OCI-LY3 (cell line): ENCODE measurements around the gene ACAA1.

ENCODE experiments used
- EZH2phosphoT487 ChIP-seq: fragments of 200-600 bp; shearing (Covaris generic); IDR thresholded peaks from 2 replicates; pipeline ENCODE4 v1.6.1; 2018; ENCODE audit warnings: antibody characterized with exemption, mixed run types, low read depth
- TF ChIP-seq, protein P1 (sequence below): fragments of 200-600, 300-600 bp; sonication (generic); IDR thresholded peaks from 2 replicates; pipeline ENCODE4 v1.5.1; 2014; ENCODE audit warnings: antibody characterized with exemption, low read length, low read depth

DNA sequence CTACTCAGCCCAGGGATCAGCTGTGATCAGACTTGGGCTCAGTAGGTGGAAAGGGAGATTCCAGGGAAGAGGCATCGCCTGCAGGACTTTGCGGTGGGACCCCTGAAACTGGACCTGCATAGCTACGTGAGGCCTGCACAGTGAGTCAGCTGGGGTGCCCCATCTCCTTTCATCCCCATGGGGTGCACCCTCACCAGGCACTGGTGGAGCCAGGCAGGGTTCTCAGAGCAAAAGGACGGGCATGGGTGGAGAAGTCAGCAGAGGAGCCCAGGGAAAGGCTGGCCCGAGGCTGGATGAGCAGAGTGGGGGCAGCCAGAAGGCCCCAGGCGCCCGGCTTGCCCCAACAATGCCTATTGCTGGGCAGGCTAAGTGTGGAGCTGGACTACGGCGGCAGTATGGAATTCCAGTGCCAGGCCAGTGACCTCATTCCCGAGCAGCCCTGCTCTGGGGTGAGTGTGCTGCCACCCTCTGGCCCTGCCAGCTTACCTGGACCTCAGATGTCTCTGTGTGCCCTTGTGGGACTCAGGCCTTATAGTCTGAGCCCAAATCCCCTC lies 19.7 kb downstream of the ACAA1 start:
- TF ChIP-seq, protein P1, sequence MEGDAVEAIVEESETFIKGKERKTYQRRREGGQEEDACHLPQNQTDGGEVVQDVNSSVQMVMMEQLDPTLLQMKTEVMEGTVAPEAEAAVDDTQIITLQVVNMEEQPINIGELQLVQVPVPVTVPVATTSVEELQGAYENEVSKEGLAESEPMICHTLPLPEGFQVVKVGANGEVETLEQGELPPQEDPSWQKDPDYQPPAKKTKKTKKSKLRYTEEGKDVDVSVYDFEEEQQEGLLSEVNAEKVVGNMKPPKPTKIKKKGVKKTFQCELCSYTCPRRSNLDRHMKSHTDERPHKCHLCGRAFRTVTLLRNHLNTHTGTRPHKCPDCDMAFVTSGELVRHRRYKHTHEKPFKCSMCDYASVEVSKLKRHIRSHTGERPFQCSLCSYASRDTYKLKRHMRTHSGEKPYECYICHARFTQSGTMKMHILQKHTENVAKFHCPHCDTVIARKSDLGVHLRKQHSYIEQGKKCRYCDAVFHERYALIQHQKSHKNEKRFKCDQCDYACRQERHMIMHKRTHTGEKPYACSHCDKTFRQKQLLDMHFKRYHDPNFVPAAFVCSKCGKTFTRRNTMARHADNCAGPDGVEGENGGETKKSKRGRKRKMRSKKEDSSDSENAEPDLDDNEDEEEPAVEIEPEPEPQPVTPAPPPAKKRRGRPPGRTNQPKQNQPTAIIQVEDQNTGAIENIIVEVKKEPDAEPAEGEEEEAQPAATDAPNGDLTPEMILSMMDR = no peak
- TF ChIP-seq EZH2phosphoT487 = no peak
